Stomach (tissue), 4 donors: ENCODE data around the gene SPEG.

Experiments
- POLR2A ChIP-seq, 4 donors: fragments of 450-650 bp; IDR thresholded peaks; one replicate each; pipeline ENCODE4 v1.6.1; 2016; ENCODE audit warnings: antibody characterized with exemption in 4 of 4, control low read depth in 2 of 4, mild to moderate bottlenecking in 1 of 4, moderate library complexity in 1 of 4
- TF ChIP-seq, protein P1 (sequence below), 7 experiments: fragments of 450-650 bp in 4 of 7; fragments of 200-600 bp in 3 of 7; sonication (generic) in 3 of 7; IDR thresholded peaks; one replicate each; pipeline ENCODE4 v1.5.1; 2016 to 2019; ENCODE audit warnings: antibody characterized with exemption in 7 of 7, control low read depth in 2 of 7, mild to moderate bottlenecking in 1 of 7

DNA sequence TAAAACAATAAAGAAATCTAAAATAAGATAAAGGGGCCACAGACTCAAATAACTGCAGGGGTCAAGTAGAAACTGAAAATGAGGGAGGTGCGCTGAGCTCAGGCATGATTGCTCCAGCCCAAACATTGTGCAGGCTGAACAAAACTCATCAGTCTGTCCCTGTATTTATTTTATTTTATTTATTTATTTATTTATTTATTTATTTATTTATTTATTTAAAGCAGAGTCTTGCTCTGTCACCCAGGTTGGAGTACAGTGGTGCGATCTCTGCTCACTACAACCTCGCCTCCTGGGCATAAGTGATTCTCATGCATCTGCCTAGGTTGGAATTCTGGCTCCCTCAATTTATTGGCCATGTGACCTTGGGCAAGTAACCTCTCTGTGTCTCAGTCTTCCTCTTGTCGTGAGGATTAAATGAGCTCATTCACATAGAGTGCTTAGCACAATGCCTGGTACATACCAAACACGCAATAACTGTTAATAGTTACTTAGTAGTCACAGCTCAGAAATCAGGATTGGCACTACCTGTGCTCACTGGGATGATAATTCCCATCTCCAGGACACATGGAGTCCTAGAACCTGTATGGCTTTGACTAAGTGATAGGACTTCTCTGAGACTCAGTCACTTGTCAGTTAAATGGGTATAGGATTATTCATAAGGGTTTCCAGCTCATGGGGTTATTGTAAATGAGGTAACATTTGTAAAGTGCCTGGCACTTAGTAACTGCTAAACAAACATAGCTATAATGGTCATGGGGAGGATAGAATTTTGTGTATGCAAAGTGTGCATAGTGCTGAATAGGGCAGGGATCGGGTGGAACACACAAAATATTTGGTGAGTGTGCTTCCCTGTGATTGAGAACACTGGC is 6.0 kb downstream of the SPEG start:
- TF ChIP-seq, protein P1, sequence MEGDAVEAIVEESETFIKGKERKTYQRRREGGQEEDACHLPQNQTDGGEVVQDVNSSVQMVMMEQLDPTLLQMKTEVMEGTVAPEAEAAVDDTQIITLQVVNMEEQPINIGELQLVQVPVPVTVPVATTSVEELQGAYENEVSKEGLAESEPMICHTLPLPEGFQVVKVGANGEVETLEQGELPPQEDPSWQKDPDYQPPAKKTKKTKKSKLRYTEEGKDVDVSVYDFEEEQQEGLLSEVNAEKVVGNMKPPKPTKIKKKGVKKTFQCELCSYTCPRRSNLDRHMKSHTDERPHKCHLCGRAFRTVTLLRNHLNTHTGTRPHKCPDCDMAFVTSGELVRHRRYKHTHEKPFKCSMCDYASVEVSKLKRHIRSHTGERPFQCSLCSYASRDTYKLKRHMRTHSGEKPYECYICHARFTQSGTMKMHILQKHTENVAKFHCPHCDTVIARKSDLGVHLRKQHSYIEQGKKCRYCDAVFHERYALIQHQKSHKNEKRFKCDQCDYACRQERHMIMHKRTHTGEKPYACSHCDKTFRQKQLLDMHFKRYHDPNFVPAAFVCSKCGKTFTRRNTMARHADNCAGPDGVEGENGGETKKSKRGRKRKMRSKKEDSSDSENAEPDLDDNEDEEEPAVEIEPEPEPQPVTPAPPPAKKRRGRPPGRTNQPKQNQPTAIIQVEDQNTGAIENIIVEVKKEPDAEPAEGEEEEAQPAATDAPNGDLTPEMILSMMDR (IDR thresholded peaks at IDR 0.05), result no peak
- no peak for TF ChIP-seq POLR2A (IDR thresholded peaks at IDR 0.05)
